NT2/D1 (cell line): ENCODE data around the gene SLC38A7.

Source experiments
- SUZ12 ChIP-seq: IDR thresholded peaks from 2 replicates; pipeline ENCODE4 v1.6.1; 2011; ENCODE audit not compliant: insufficient read length, insufficient read depth; ENCODE audit errors: extremely low read depth
- YY1 ChIP-seq: IDR thresholded peaks from 2 replicates; pipeline ENCODE4 v1.6.1; 2011; ENCODE audit not compliant: insufficient read length, insufficient read depth
- ZNF274 ChIP-seq: IDR thresholded peaks from 2 replicates; pipeline ENCODE4 v1.6.1; 2011; ENCODE audit warnings: mild to moderate bottlenecking, low read depth, low read length

GRCh38 chr16:58685084-58685449 is 497 bp upstream of the SLC38A7 start:
- TF ChIP-seq ZNF274 (no peak), YY1 (no peak), SUZ12 (no peak)
